VCaP (cell line): ENCODE measurements around the gene C1QTNF3.

ENCODE experiments used
- H3K27ac ChIP-seq: fragments of 450-650 bp; 2 replicates; pipeline ENCODE4 v1.5.1; 2017
- TF ChIP-seq, protein P1 (sequence below): fragments of 450-650 bp; conservative IDR thresholded peaks from 2 replicates; pipeline ENCODE4 v1.5.1; 2017; ENCODE audit warnings: mild to moderate bottlenecking, moderate library complexity

C1QTNF3 gene

DNA sequence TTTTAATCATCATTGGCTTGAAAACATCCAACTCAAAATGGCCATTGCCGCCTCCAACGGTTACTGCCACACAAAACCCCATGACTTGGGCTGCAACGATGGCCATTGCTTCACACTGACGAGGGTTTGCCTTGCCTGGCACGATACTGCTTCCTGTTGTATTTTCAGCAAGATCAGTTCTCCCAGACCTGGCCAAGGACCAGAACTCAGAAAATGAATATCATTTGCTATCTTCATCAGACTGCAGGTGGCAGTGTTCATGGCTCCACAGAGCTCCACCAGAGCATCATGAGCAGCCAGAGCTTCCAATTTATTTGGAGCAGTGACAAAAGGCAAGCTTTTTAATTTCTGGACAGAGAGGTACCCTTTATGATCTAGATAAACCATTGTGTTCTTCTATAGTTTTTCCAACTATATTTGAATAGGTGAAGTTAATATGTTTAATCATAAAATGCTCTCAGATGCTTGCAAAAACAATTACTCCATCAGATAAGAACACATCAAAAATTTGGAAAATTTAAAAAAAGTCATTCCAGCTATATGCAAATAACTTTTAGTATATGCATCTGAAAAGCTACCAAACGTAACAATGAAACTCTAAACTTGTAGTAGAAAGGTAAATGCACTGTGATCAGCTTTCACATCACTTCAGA is 45.6 kb downstream of the C1QTNF3 start:
- TF ChIP-seq, protein P1, sequence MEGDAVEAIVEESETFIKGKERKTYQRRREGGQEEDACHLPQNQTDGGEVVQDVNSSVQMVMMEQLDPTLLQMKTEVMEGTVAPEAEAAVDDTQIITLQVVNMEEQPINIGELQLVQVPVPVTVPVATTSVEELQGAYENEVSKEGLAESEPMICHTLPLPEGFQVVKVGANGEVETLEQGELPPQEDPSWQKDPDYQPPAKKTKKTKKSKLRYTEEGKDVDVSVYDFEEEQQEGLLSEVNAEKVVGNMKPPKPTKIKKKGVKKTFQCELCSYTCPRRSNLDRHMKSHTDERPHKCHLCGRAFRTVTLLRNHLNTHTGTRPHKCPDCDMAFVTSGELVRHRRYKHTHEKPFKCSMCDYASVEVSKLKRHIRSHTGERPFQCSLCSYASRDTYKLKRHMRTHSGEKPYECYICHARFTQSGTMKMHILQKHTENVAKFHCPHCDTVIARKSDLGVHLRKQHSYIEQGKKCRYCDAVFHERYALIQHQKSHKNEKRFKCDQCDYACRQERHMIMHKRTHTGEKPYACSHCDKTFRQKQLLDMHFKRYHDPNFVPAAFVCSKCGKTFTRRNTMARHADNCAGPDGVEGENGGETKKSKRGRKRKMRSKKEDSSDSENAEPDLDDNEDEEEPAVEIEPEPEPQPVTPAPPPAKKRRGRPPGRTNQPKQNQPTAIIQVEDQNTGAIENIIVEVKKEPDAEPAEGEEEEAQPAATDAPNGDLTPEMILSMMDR, result peak; percentile 85
- H3K27ac ChIP-seq, result peak overlapping the region; percentile 62

DNA sequence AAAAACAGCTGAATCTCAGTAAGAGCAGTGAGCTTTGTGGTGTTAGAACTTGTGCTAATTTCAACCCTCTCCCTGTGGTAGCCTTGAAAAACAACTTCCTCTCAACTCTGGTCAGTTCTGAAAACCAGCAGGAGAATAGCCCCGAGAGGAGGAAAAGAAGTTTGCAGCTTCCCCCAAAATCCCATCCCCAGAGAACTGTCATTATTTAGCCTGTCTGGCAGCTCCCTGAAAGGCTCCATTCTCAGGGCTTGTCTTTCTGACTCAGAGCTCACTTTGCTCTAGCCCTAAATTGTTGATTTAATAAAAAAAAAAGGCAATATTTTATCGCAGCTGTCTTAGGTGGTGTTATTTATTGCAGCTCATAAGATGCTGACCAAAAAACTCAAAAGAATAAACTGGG is 47.1 kb downstream of the C1QTNF3 start:
- TF ChIP-seq, protein P1, result no peak
- no peak overlapping the region for H3K27ac ChIP-seq

DNA sequence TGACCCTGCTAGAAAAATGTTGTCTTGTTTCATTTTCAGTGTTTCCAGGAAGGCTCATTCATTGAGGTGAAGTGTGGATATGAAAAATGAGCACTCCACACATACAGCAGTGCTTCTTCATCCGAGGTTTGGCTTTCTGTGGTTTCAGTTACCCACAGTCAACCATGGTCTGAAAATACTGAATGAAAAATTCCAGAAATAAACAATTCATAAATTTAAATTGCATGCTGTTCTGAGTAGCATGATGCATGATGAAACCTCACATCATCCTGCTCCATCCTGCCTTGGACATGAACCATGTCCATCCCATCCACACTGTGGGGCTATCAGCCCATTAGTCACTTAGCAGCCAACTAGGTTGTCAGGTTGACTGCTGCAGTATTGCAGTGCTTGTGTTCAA is 48.2 kb downstream of the C1QTNF3 start:
- TF ChIP-seq, protein P1, result no peak
- no peak overlapping the region for H3K27ac ChIP-seq

DNA sequence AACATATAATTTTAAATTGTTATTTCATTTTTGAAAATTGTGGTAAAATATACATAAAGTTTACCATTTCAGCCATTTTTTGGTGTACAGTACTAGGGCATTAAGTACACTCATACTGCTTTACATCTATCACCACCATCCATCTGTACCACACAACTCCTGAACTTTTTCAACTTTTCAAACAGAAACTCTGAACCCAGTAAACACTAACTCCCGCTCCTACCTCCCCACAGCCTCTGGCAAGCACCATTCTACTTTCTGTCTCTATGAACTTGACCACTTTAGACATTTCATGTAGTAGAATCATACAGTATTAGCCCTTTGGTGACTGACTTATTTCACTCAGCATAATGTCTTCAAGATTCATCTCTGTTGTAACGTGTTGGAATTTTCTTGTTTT is 50.1 kb downstream of the C1QTNF3 start:
- H3K27ac ChIP-seq, result peak overlapping the region; percentile 88
- TF ChIP-seq, protein P1, result no peak

DNA sequence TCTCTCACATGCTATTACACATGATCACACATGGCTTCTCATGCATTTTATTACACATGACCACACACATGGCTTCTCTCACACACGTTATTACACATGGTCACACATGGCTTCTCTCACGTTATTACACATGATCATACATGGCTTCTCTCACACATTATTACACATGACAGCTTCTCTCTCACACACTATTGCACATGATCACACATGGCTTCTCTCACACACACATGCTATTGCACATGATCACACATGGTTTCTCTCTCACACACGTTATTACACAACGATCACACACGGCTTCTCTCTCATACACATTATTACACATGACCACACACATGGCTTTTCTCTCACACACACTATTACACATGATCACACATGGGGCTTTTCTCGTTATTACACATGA is 57.6 kb downstream of the C1QTNF3 start:
- TF ChIP-seq, protein P1, result no peak
- H3K27ac ChIP-seq, result no peak overlapping the region

DNA sequence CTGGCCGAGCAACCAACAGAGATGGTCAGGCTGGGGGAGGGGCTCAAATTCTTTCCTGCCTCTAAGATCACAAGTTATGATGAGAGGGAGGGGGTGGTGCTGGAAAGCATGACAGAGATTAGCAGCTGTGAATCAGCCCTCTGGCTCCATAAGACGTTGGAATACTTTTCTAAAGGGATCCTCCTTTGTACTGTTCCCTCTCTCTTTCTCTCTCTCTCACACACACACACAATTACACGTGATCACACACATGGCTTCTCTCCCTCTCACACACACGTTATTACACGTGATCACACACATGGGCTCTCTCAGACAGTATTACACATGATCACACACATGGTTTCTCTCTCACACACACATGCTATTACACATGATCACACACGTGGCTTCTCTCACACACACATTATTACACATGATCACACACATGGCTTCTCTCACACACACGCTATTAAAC is 58.3 kb downstream of the C1QTNF3 start, which contains the start of gene SLC45A2:
TSS of gene SLC45A2 (minus strand) at position 23 of the 454 bp plus-strand sequence. CDS start 110 bp downstream, outside the sequence.
- TF ChIP-seq, protein P1, result no peak
- H3K27ac ChIP-seq, result peak within 1 kb of the TSS; percentile 40

DNA sequence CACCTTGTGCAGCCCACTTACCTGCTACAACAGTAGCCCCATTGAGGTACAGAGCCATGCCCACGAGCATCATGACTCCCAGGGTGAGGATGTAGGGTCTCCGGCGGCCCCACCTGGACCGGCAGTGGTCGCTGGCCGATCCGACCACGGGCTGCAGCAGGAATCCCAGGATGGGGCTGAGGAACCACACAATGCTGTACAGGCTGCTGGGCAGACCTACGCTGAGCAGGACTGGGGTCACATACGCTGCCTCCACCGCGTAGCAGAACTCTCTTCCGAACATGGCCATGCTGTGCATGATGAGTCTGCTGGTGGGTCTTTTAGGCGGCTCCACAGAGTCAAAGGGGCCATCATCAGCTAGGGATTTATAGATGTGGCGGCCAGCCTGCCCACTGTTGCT is 58.8 kb downstream of the C1QTNF3 start:
- H3K27ac ChIP-seq, result peak overlapping the region; percentile 40
- TF ChIP-seq, protein P1, result no peak
